ENCODE data around the gene SP1. TPM values are rescaled to one million over a fixed set of nuclear protein-coding genes. Genes with fewer than 3 reads are reported as not detected.

SP1 gene
- total and polyA plus RNA-seq, 12 donors, result 16.3 to 90.0 (median 50.7) TPM

DNA sequence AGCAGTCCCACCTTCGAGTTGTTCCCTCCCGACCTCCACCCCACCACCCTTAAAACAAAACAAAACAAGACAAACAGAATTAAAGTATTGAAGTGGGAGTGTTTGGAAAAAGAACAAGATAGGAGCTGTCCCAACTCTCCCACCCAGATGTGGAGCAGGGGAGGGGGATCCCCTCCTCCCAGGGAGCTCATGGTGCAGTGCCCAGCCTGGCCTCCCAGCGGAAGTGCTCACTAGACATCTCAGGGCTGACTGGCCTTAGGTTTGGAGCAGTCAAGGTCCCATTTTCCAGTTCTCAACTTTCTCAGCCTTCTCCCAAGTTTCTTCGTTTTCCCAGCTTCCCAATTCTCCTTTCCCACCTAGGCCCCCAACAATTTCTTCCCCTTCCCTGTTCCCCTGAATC lies 46.7 kb upstream of the SP1 start:
- Histone ChIP-seq H3K4me3 (no peak overlapping the region), H3K27ac (no peak overlapping the region), H3K4me1 (replicated peaks in 1 of 2) (no peaks in the 10 kb centered on the region), H3K9me3 (replicated peaks in 1 of 3) (no peaks in the 10 kb centered on the region), H3K27me3 (peaks cover 2% of the 10 kb centered on the region), H3K36me3 (replicated peaks in 1 of 2) (no peaks in the 10 kb centered on the region)
- DNase-seq, result no peak
- TF ChIP-seq, protein P1, sequence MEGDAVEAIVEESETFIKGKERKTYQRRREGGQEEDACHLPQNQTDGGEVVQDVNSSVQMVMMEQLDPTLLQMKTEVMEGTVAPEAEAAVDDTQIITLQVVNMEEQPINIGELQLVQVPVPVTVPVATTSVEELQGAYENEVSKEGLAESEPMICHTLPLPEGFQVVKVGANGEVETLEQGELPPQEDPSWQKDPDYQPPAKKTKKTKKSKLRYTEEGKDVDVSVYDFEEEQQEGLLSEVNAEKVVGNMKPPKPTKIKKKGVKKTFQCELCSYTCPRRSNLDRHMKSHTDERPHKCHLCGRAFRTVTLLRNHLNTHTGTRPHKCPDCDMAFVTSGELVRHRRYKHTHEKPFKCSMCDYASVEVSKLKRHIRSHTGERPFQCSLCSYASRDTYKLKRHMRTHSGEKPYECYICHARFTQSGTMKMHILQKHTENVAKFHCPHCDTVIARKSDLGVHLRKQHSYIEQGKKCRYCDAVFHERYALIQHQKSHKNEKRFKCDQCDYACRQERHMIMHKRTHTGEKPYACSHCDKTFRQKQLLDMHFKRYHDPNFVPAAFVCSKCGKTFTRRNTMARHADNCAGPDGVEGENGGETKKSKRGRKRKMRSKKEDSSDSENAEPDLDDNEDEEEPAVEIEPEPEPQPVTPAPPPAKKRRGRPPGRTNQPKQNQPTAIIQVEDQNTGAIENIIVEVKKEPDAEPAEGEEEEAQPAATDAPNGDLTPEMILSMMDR (IDR thresholded peaks at IDR 0.05), result no peak
- TF ChIP-seq POLR2A (IDR thresholded peaks at IDR 0.05), result no peak
- intact Hi-C loops (cut with DNase I), result no loop called here
- 73 to 92% (median 81%) methylated on average over 4 of the region's 4 CpGs for WGBS, 4 donors

DNA sequence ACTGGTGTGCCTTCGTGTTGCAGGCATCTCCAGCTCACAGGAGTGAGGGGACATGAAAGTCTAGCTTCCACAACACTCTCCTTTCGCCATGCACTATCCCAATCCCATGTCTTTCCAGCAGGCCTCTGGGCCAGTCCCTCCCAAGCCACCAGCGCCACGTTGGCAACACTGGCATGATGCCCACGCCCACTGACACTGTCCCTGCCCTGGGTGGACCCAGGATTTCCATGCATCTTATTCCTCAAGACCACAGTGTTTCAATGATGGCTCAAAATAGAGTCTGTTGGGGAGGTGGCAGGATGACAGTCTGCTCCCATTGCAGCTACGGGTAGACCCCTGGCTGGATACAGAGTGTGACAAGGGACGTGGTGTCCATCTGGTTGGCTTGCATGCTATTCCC lies 46.1 kb upstream of the SP1 start:
- H3K4me1 ChIP-seq (replicated peaks in 1 of 2), result no peaks in the 10 kb centered on the region
- no peak for DNase-seq
- intact Hi-C loops (cut with DNase I), result no loop called here
- H3K27ac ChIP-seq, result no peak overlapping the region
- peaks cover 7% of the 10 kb centered on the region for H3K27me3 ChIP-seq
- no peak overlapping the region for H3K4me3 ChIP-seq
- 49 to 72% (median 66%) methylated on average over 7 of the region's 7 CpGs for WGBS, 4 donors
- TF ChIP-seq, protein P1 (IDR thresholded peaks at IDR 0.05), result no peak
- no peak for TF ChIP-seq POLR2A (IDR thresholded peaks at IDR 0.05)
- H3K36me3 ChIP-seq (replicated peaks in 1 of 2), result no peaks in the 10 kb centered on the region
- no peaks in the 10 kb centered on the region for H3K9me3 ChIP-seq (replicated peaks in 1 of 3)

DNA sequence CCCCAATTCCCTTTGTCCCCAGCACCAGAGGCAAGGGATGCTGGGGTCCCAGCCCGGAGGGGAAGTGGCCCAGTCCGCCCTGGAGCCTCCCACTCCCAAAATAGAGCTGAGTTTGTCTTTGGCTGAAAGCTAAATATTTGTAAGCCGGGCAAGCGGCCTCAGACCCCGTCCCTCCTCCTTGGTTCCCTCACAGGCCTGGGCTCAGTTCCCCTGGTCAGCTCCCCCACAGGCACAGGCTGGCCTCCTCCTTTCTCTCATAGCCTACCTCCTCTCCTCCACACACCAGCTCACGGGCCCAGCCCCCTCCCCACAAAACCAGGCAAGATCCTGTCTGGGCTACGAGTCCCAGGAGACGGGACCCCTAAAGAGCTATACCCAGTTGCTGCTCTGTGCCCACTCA lies 45.2 kb upstream of the SP1 start:
- H3K9me3 ChIP-seq (replicated peaks in 1 of 3), result no peaks in the 10 kb centered on the region
- peaks cover 10% of the 10 kb centered on the region for H3K27me3 ChIP-seq
- no peak overlapping the region for H3K4me3 ChIP-seq
- no peak for DNase-seq
- 79 to 94% (median 86%) methylated on average over 6 to 8 of the region's 8 CpGs for WGBS, 4 donors
- TF ChIP-seq, protein P1 (IDR thresholded peaks at IDR 0.05), result no peak
- no peak for TF ChIP-seq POLR2A (IDR thresholded peaks at IDR 0.05)
- no peaks in the 10 kb centered on the region for H3K4me1 ChIP-seq (replicated peaks in 1 of 2)
- no peak overlapping the region for H3K27ac ChIP-seq
- H3K36me3 ChIP-seq (replicated peaks in 1 of 2), result no peaks in the 10 kb centered on the region
- intact Hi-C loops (cut with DNase I), result loop anchor here in 1 of 2 donors (5.0 kb wide), 1 partner anchor 87 kb away; the partner anchor contains the start of gene AMHR2

DNA sequence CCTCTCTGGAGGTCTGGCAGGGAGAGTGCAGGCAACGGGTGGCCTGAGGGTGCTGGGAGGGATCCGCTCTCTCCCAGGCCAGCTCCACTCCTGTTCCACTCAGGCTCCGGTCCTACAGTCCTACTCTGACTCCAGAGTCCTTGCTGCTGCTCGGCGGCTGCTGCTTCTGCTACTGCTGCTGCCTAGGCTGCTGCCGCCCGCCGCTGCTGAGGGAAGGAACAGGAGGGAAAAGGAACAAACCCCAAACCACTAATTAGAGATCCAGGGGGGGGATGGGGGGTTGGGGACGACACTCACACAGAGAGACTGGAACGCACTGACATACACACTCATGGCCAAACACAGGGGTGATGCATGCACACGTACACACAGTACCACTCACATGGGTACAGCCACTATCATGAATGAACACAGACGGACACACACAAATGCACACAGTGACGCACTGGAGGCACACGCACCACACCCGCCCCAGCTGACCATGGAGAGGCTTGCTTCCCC lies 43.7 kb upstream of the SP1 start, which contains the start of gene SP7:
TSS of gene SP7 (minus strand) at position 174 of the 501 bp plus-strand sequence. CDS start 708 bp downstream, outside the sequence.
- Histone ChIP-seq H3K9me3 (replicated peaks in 1 of 3) (no peaks in the 10 kb centered on the region), H3K4me1 (replicated peaks in 1 of 2) (no peaks in the 10 kb centered on the region), H3K27me3 (peaks cover 10% of the 10 kb centered on the region), H3K4me3 (no peak within 1 kb of the TSS), H3K36me3 (replicated peaks in 1 of 2) (no peaks in the 10 kb centered on the region), H3K27ac (no peak within 1 kb of the TSS)
- intact Hi-C loops (cut with DNase I), result loop anchor here in 1 of 2 donors (5.0 kb wide), 1 partner anchor 86 kb away; the partner anchor contains the start of gene AMHR2
- 38 to 62% (median 53%) methylated on average over 8 to 15 of the region's 15 CpGs for WGBS, 4 donors
- TF ChIP-seq POLR2A (IDR thresholded peaks at IDR 0.05), result no peak
- TF ChIP-seq, protein P1 (IDR thresholded peaks at IDR 0.05), result no peak
- no peak for DNase-seq

All from adrenal gland (tissue), 12 donors.